HCT116 (cell line): ENCODE measurements around the gene GMPPA. TPM values are rescaled to one million over a fixed set of nuclear protein-coding genes. Genes with fewer than 3 reads are reported as not detected.

Experiments
- ATAC-seq: fragments of 200-7000 bp; cut with Tn5 transposase; 2 replicates; pipeline ENCODE4 v1.9.1; 2020; ENCODE audit warnings: mild to moderate bottlenecking, moderate library complexity
- BruUV-seq: library from RNA; stranded (reverse); fragments of 400-500 nt; replicated peaks from 2 replicates; lab custom pipeline; 2021; lab: Mats Ljungman, UMichigan
- CTCF ChIA-PET: fragments of 300-600 bp; sonication (Branson Sonifier 250); formaldehyde crosslinking; loops from one replicate; lab custom pipeline; 2021; ENCODE audit warnings: antibody characterized with exemption; lab: Charles Lee
- POLR2A ChIA-PET: fragments of 300-600, 350-600 bp; sonication (Branson Sonifier 250); formaldehyde crosslinking; loops from one replicate; lab custom pipeline; 2021; ENCODE audit warnings: antibody characterized with exemption; lab: Charles Lee
- RAD21 ChIA-PET, 2 experiments: fragments of 300-600 bp; sonication (Branson Sonifier 250); formaldehyde crosslinking; loops; one replicate each; lab custom pipeline; 2023; ENCODE audit warnings: low total read pairs in 2 of 2; ENCODE audit not compliant: uncharacterized antibody in 2 of 2, unreplicated experiment in 2 of 2, low non-redundant PET in 1 of 2; lab: Charles Lee
- DNase-seq: peaks from one replicate; pipeline ENCODE4 v3.0.0-alpha.2; 2010; ENCODE audit warnings: low read depth, low spot score
- H2AFZ ChIP-seq: fragments of 200-600 bp; shearing (Covaris generic), sonication (generic); 2 replicates; pipeline ENCODE4 v1.6.1; 2017; ENCODE audit warnings: low read depth, mixed run types, mixed read lengths, antibody characterized with exemption, low read length; ENCODE audit not compliant: poor library complexity, severe bottlenecking
- H3K27ac ChIP-seq: 2 replicates; pipeline ENCODE4 v1.5.1; 2012; ENCODE audit warnings: low read depth, low read length
- H3K27me3 ChIP-seq: fragments of 200-600 bp; sonication (generic); 2 replicates; pipeline ENCODE4 v1.6.1; 2016; ENCODE audit warnings: mixed run types, low read length, mixed read lengths; ENCODE audit not compliant: insufficient read depth
- H3K36me3 ChIP-seq, 2 experiments: fragments of 200-500 bp in 1 of 2; fragments of 200-600 bp in 1 of 2; sonication (Bioruptor generic) in 1 of 2; sonication (generic) in 1 of 2; 2 replicates each; pipeline versions ENCODE4 v1.5.1 to v1.6.1; 2014 to 2016; ENCODE audit warnings: low read length in 2 of 2, inconsistent platforms in 1 of 2, mixed read lengths in 1 of 2, mixed run types in 1 of 2; ENCODE audit not compliant: insufficient read depth in 2 of 2, control insufficient read depth in 1 of 2
- H3K4me1 ChIP-seq, 2 experiments: fragments of 200-600 bp in 1 of 2; sonication (generic) in 1 of 2; 2 replicates each; pipeline versions ENCODE4 v1.5.1 to v1.6.1; 2012 to 2017; ENCODE audit warnings: low read length in 2 of 2, inconsistent platforms in 1 of 2, mild to moderate bottlenecking in 1 of 2, mixed read lengths in 1 of 2, mixed run types in 1 of 2, moderate library complexity in 1 of 2; ENCODE audit not compliant: insufficient read depth in 2 of 2, control insufficient read depth in 1 of 2
- H3K4me2 ChIP-seq: fragments of 200-600 bp; sonication (generic); 2 replicates; pipeline ENCODE4 v1.6.1; 2017; ENCODE audit warnings: mixed run types, low read length, mixed read lengths
- H3K4me3 ChIP-seq, 2 experiments: fragments of 200-600 bp in 1 of 2; sonication (generic) in 1 of 2; replicated peaks in 1 of 2; 2 replicates each; pipeline ENCODE4 v1.5.1; 2011 to 2016; ENCODE audit warnings: low read length in 2 of 2, control low read depth in 1 of 2, low read depth in 1 of 2, mild to moderate bottlenecking in 1 of 2, mixed read lengths in 1 of 2, mixed run types in 1 of 2
- H3K79me2 ChIP-seq: fragments of 200-600 bp; sonication (generic); 2 replicates; pipeline ENCODE4 v1.6.1; 2017; ENCODE audit warnings: mild to moderate bottlenecking, mixed run types, low read length, moderate library complexity, mixed read lengths; ENCODE audit not compliant: insufficient read depth
- H3K9ac ChIP-seq: fragments of 200-600 bp; sonication (generic); 2 replicates; pipeline ENCODE4 v1.6.1; 2016; ENCODE audit warnings: low read length, mixed read lengths
- H3K9me2 ChIP-seq: fragments of 200-600 bp; sonication (generic), shearing (Covaris generic); 2 replicates; pipeline ENCODE4 v1.6.1; 2017; ENCODE audit warnings: mixed run types, mild to moderate bottlenecking, moderate library complexity; ENCODE audit not compliant: insufficient read depth
- H3K9me3 ChIP-seq, 2 experiments: fragments of 200-500 bp in 1 of 2; fragments of 200-600 bp in 1 of 2; sonication (Bioruptor generic) in 1 of 2; sonication (generic) in 1 of 2; 2 replicates each; pipeline ENCODE4 v1.6.1; 2014 to 2017; ENCODE audit warnings: low read length in 2 of 2, mixed read lengths in 2 of 2, inconsistent platforms in 1 of 2, low read depth in 1 of 2, mild to moderate bottlenecking in 1 of 2, mixed run types in 1 of 2, moderate library complexity in 1 of 2; ENCODE audit not compliant: control insufficient read depth in 1 of 2, insufficient read depth in 1 of 2
- H4K20me1 ChIP-seq: fragments of 200-600 bp; sonication (generic), shearing (Covaris generic); 2 replicates; pipeline ENCODE4 v1.6.1; 2017; ENCODE audit warnings: mixed run types, mild to moderate bottlenecking, moderate library complexity; ENCODE audit not compliant: insufficient read depth
- CBX3 ChIP-seq: IDR thresholded peaks from 2 replicates; pipeline ENCODE4 v1.6.1; 2012; ENCODE audit warnings: low read depth
- EGR1 ChIP-seq: IDR thresholded peaks from 2 replicates; pipeline ENCODE4 v1.6.1; 2012; ENCODE audit warnings: low read depth
- ELF1 ChIP-seq: IDR thresholded peaks from 2 replicates; pipeline ENCODE4 v1.6.1; 2012; ENCODE audit warnings: low read depth, borderline replicate concordance
- EZH2 ChIP-seq: fragments of 200-600 bp; sonication (generic); IDR thresholded peaks from 2 replicates; pipeline ENCODE4 v1.6.1; 2017; ENCODE audit warnings: antibody characterized with exemption, mixed run types
- EZH2phosphoT487 ChIP-seq: fragments of 200-600 bp; IDR thresholded peaks from 2 replicates; pipeline ENCODE4 v1.6.1; 2018; ENCODE audit warnings: antibody characterized with exemption, borderline replicate concordance
- FOSL1 ChIP-seq: IDR thresholded peaks from 2 replicates; pipeline ENCODE4 v1.6.1; 2012; ENCODE audit warnings: low read depth
- JUND ChIP-seq: IDR thresholded peaks from 2 replicates; pipeline ENCODE4 v1.6.1; 2012
- POLR2A ChIP-seq: IDR thresholded peaks from 2 replicates; pipeline ENCODE4 v1.7.0; 2011; ENCODE audit warnings: borderline replicate concordance; ENCODE audit not compliant: insufficient read depth, insufficient read length; ENCODE audit errors: extremely low read depth
- POLR2AphosphoS5 ChIP-seq: IDR thresholded peaks from 2 replicates; pipeline ENCODE4 v1.6.1; 2011; ENCODE audit warnings: mild to moderate bottlenecking, low read depth, low read length, moderate library complexity
- RAD21 ChIP-seq: IDR thresholded peaks from 2 replicates; pipeline ENCODE4 v1.6.1; 2012; ENCODE audit warnings: low read depth, mild to moderate bottlenecking
- SIN3A ChIP-seq: IDR thresholded peaks from 2 replicates; pipeline ENCODE4 v1.6.1; 2012; ENCODE audit warnings: low read depth
- SP1 ChIP-seq: IDR thresholded peaks from 2 replicates; pipeline ENCODE4 v1.6.1; 2012; ENCODE audit warnings: low read depth
- SRF ChIP-seq: IDR thresholded peaks from 2 replicates; pipeline ENCODE4 v1.6.1; 2012; ENCODE audit warnings: low read depth
- ZNF274 ChIP-seq: fragments of 200-500 bp; sonication (Bioruptor generic); IDR thresholded peaks from 2 replicates; pipeline ENCODE4 v1.6.1; 2014; ENCODE audit warnings: mild to moderate bottlenecking, low read depth, low read length, inconsistent platforms
- intact Hi-C: fragments of 100-400 bp; cut with micrococcal nuclease; formaldehyde crosslinking; loops from 2 replicates; pipeline ENCODE4 v1.10.0; 2022
- total RNA-seq: library from RNA; stranded (reverse); gene quantifications from one replicate; pipeline ENCODE4 v1.2.1, GENCODE V29; 2021; ENCODE audit not compliant: unreplicated experiment
- TF ChIP-seq, protein P1 (sequence below): IDR thresholded peaks from 2 replicates; pipeline ENCODE4 v1.6.1; 2012
- TF ChIP-seq, protein P2 (sequence below), 3 experiments: fragments of 200-600 bp in 1 of 3; sonication (generic) in 1 of 3; IDR thresholded peaks in 2 of 3; conservative IDR thresholded peaks in 1 of 3; 2 replicates each; pipeline ENCODE4 v1.5.1; 2012 to 2017; ENCODE audit warnings: low read depth in 2 of 3, low read length in 2 of 3, antibody characterized with exemption in 1 of 3, borderline replicate concordance in 1 of 3, control low read depth in 1 of 3, mild to moderate bottlenecking in 1 of 3, mixed read lengths in 1 of 3, mixed run types in 1 of 3, moderate library complexity in 1 of 3; ENCODE audit not compliant: insufficient read depth in 1 of 3
- TF ChIP-seq, protein P3 (sequence below): IDR thresholded peaks from 2 replicates; pipeline ENCODE4 v1.6.1; 2011; ENCODE audit warnings: mild to moderate bottlenecking, low read length, moderate library complexity; ENCODE audit not compliant: insufficient replicate concordance; ENCODE audit errors: extremely low read depth
- TF ChIP-seq, protein P4 (sequence below): IDR thresholded peaks from 2 replicates; pipeline ENCODE4 v1.6.1; 2012; ENCODE audit warnings: low read depth

Gene GMPPA
- total RNA-seq, 1 experiment from 2014 or later = 71.8 TPM

DNA sequence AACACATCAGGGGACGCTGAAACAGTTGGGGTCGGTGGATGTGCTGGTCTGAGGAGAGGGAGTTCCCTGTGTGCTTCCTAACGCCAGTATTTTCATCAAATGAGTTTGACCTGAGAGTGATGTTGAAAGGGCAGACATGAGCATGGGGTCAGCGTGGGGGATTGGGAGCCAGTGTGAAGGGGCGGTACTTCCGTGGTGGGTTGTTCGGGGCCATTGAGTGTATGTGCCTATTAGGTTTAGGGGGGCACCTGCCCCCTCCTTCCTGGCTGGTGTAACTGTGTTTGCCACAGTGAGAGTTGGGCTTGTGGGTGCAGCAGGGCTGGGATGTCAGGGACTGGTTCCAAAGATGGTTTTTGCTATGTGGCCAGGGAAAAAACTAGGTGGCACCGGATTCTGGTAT is 39.7 kb upstream of the GMPPA start:
- H3K79me2 ChIP-seq = no peaks in the 10 kb centered on the region; the same call in 1 of the 2 replicates
- H3K9me2 ChIP-seq = no peaks in the 10 kb centered on the region
- ChIA-PET RAD21 (interaction anchor here (0.6 to 1.7 kb wide), 3 partner anchors 63 to 71 kb away, joined by 5 to 13 read pairs (median 8); no protein-coding TSS in a partner anchor), POLR2A (interaction anchor here (0.5 kb wide), 1 partner anchor 36 kb away, joined by 3 read pairs; no protein-coding TSS in a partner anchor), CTCF (interaction anchor here (0.9 to 2.8 kb wide), 6 partner anchors 37 to 71 kb away, joined by 3 to 15 read pairs (median 5); partner anchors contain the start of gene GMPPA)
- no peak for TF ChIP-seq SRF
- TF ChIP-seq RAD21 = no peak
- TF ChIP-seq, protein P1, sequence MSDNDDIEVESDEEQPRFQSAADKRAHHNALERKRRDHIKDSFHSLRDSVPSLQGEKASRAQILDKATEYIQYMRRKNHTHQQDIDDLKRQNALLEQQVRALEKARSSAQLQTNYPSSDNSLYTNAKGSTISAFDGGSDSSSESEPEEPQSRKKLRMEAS = no peak
- TF ChIP-seq, protein P2, sequence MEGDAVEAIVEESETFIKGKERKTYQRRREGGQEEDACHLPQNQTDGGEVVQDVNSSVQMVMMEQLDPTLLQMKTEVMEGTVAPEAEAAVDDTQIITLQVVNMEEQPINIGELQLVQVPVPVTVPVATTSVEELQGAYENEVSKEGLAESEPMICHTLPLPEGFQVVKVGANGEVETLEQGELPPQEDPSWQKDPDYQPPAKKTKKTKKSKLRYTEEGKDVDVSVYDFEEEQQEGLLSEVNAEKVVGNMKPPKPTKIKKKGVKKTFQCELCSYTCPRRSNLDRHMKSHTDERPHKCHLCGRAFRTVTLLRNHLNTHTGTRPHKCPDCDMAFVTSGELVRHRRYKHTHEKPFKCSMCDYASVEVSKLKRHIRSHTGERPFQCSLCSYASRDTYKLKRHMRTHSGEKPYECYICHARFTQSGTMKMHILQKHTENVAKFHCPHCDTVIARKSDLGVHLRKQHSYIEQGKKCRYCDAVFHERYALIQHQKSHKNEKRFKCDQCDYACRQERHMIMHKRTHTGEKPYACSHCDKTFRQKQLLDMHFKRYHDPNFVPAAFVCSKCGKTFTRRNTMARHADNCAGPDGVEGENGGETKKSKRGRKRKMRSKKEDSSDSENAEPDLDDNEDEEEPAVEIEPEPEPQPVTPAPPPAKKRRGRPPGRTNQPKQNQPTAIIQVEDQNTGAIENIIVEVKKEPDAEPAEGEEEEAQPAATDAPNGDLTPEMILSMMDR (IDR thresholded peaks at IDR 0.05 in 2 of 3, conservative IDR thresholded peaks at IDR 0.05 in 1 of 3; ENCODE audit: borderline replicate concordance in 1 of 3, insufficient read depth in 1 of 3, low read depth in 2 of 3, low read length in 2 of 3) = no peak
- no peak for TF ChIP-seq SP1
- no peak for TF ChIP-seq FOSL1
- TF ChIP-seq, protein P3, sequence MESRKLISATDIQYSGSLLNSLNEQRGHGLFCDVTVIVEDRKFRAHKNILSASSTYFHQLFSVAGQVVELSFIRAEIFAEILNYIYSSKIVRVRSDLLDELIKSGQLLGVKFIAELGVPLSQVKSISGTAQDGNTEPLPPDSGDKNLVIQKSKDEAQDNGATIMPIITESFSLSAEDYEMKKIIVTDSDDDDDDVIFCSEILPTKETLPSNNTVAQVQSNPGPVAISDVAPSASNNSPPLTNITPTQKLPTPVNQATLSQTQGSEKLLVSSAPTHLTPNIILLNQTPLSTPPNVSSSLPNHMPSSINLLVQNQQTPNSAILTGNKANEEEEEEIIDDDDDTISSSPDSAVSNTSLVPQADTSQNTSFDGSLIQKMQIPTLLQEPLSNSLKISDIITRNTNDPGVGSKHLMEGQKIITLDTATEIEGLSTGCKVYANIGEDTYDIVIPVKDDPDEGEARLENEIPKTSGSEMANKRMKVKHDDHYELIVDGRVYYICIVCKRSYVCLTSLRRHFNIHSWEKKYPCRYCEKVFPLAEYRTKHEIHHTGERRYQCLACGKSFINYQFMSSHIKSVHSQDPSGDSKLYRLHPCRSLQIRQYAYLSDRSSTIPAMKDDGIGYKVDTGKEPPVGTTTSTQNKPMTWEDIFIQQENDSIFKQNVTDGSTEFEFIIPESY = no peak
- TF ChIP-seq, protein P4, sequence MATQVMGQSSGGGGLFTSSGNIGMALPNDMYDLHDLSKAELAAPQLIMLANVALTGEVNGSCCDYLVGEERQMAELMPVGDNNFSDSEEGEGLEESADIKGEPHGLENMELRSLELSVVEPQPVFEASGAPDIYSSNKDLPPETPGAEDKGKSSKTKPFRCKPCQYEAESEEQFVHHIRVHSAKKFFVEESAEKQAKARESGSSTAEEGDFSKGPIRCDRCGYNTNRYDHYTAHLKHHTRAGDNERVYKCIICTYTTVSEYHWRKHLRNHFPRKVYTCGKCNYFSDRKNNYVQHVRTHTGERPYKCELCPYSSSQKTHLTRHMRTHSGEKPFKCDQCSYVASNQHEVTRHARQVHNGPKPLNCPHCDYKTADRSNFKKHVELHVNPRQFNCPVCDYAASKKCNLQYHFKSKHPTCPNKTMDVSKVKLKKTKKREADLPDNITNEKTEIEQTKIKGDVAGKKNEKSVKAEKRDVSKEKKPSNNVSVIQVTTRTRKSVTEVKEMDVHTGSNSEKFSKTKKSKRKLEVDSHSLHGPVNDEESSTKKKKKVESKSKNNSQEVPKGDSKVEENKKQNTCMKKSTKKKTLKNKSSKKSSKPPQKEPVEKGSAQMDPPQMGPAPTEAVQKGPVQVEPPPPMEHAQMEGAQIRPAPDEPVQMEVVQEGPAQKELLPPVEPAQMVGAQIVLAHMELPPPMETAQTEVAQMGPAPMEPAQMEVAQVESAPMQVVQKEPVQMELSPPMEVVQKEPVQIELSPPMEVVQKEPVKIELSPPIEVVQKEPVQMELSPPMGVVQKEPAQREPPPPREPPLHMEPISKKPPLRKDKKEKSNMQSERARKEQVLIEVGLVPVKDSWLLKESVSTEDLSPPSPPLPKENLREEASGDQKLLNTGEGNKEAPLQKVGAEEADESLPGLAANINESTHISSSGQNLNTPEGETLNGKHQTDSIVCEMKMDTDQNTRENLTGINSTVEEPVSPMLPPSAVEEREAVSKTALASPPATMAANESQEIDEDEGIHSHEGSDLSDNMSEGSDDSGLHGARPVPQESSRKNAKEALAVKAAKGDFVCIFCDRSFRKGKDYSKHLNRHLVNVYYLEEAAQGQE = no peak
- no peak for TF ChIP-seq ZNF274
- no peak for TF ChIP-seq SIN3A
- no peak for TF ChIP-seq EZH2phosphoT487
- no peak for TF ChIP-seq POLR2AphosphoS5
- TF ChIP-seq POLR2A = no peak
- no peak for TF ChIP-seq EGR1
- TF ChIP-seq CBX3 = no peak
- no peak for TF ChIP-seq JUND
- no peak for TF ChIP-seq EZH2
- no peak for TF ChIP-seq ELF1
- no peak for ATAC-seq
- H3K27ac ChIP-seq = no peak overlapping the region
- H2AFZ ChIP-seq = no peak overlapping the region
- H3K9ac ChIP-seq = no peak overlapping the region
- H3K36me3 ChIP-seq = peaks cover 3 to 17% of the 10 kb centered on the region in 2 experiments; a peak in 3 of 4 replicates
- intact Hi-C loops = loop anchor here (1.0 to 2.0 kb wide), 2 partner anchors 56 to 71 kb away; no protein-coding TSS in a partner anchor
- peaks cover 1 to 44% of the 10 kb centered on the region in 2 experiments for H3K4me1 ChIP-seq
- no TSS peak for BruUV-seq
- no peak for DNase-seq
- no peak overlapping the region for H3K4me2 ChIP-seq
- H3K27me3 ChIP-seq = no peaks in the 10 kb centered on the region
- H4K20me1 ChIP-seq = no peaks in the 10 kb centered on the region
- H3K9me3 ChIP-seq = no peaks in the 10 kb centered on the region
- no peak overlapping the region for H3K4me3 ChIP-seq
